Peyer's patch (tissue), 4 donors: ENCODE results near the gene PTN. TPM values are rescaled to one million over a fixed set of nuclear protein-coding genes. Genes with fewer than 3 reads are reported as not detected.
"Not testable (repeated sequence)": the region's sequence is repeated elsewhere in the genome, so short reads cannot be mapped to it uniquely, and the experiment has no call there.

Experiments
- DNase-seq, 3 donors: peaks; one replicate each; pipeline ENCODE4 v3.0.0-alpha.2; 2017 to 2019
- H3K27ac ChIP-seq, 4 donors: fragments of 200-600 bp; sonication (generic); one replicate each; pipeline ENCODE4 v1.5.1; 2016 to 2019
- H3K27me3 ChIP-seq, 2 donors: fragments of 200-600 bp; sonication (generic); one replicate each; pipeline ENCODE4 v1.5.1; 2019
- H3K36me3 ChIP-seq, 3 donors: fragments of 200-600 bp; sonication (generic); one replicate each; pipeline ENCODE4 v1.5.1; 2016 to 2019
- H3K4me1 ChIP-seq, 4 donors: fragments of 200-600 bp; sonication (generic); one replicate each; pipeline ENCODE4 v1.5.1; 2016 to 2019
- H3K4me3 ChIP-seq, 4 donors: fragments of 200-600 bp; sonication (generic); 1 replicate in 3 of 4; 2 replicates in 1 of 4; pipeline ENCODE4 v1.5.1; 2016 to 2019; ENCODE audit warnings: mild to moderate bottlenecking in 1 of 4
- H3K9me3 ChIP-seq, 4 donors: fragments of 200-600 bp; sonication (generic); one replicate each; pipeline ENCODE4 v1.5.1; 2016 to 2019; ENCODE audit warnings: mild to moderate bottlenecking in 1 of 4
- CTCF ChIP-seq, 6 experiments: fragments of 450-650 bp in 4 of 6; fragments of 200-600 bp in 2 of 6; sonication (generic) in 1 of 6; IDR thresholded peaks; one replicate each; pipeline ENCODE4 v1.5.1; 2017 to 2019; ENCODE audit warnings: antibody characterized with exemption in 6 of 6, mild to moderate bottlenecking in 3 of 6, moderate library complexity in 1 of 6
- POLR2A ChIP-seq, 2 donors: fragments of 450-650 bp; IDR thresholded peaks; one replicate each; pipeline ENCODE4 v1.5.1; 2017; ENCODE audit warnings: antibody characterized with exemption in 2 of 2, mild to moderate bottlenecking in 2 of 2, moderate library complexity in 2 of 2
- total RNA-seq, 4 donors: library from RNA; depleted of rRNA; stranded (reverse); fragments of >200 nt; gene quantifications; one replicate each; pipeline ENCODE4 v1.1.0, GENCODE V29; 2016

PTN gene
- total RNA-seq, 4 donors from 2014 or later, result 2.8 to 6.7 (median 4.0) TPM

- no peak for DNase-seq
- peaks cover 0 to 4% (median 0%) of the 10 kb centered on the region in 4 donors for H3K9me3 ChIP-seq
- H3K36me3 ChIP-seq, result no peaks in the 10 kb centered on the region
- H3K4me3 ChIP-seq, result no peak overlapping the region
- no peaks in the 10 kb centered on the region for H3K4me1 ChIP-seq
- H3K27ac ChIP-seq, result no peak overlapping the region
- no peak for TF ChIP-seq POLR2A (IDR thresholded peaks at IDR 0.05)
- TF ChIP-seq CTCF (IDR thresholded peaks at IDR 0.05), result no peak
- no peaks in the 10 kb centered on the region for H3K27me3 ChIP-seq
Observed at GRCh38 chr7:137242616-137243015, 100.9 kb downstream of the PTN start.

- H3K27ac ChIP-seq, result no peak overlapping the region
- no peak for DNase-seq
- H3K36me3 ChIP-seq, result no peaks in the 10 kb centered on the region
- peaks cover 0 to 4% (median 0%) of the 10 kb centered on the region in 4 donors for H3K9me3 ChIP-seq
- no peaks in the 10 kb centered on the region for H3K27me3 ChIP-seq
- H3K4me1 ChIP-seq, result no peaks in the 10 kb centered on the region
- no peak for TF ChIP-seq POLR2A (IDR thresholded peaks at IDR 0.05)
- TF ChIP-seq CTCF (IDR thresholded peaks at IDR 0.05), result no peak
- H3K4me3 ChIP-seq, result no peak overlapping the region
Observed at GRCh38 chr7:137241655-137242360, 101.7 kb downstream of the PTN start.

GRCh38 chr7:137239186-137239585 is 104.3 kb downstream of the PTN start:
- not testable (repeated sequence) for DNase-seq, H3K36me3 ChIP-seq, H3K4me1 ChIP-seq, H3K9me3 ChIP-seq, H3K27ac ChIP-seq, H3K27me3 ChIP-seq, H3K4me3 ChIP-seq

GRCh38 chr7:137235434-137235833 is 108.1 kb downstream of the PTN start:
- DNase-seq, result no peak
- H3K27ac ChIP-seq, result no peak overlapping the region
- no peak for TF ChIP-seq CTCF (IDR thresholded peaks at IDR 0.05)
- no peak for TF ChIP-seq POLR2A (IDR thresholded peaks at IDR 0.05)
- H3K4me3 ChIP-seq, result no peak overlapping the region
- H3K4me1 ChIP-seq, result no peaks in the 10 kb centered on the region
- no peaks in the 10 kb centered on the region for H3K27me3 ChIP-seq
- H3K36me3 ChIP-seq, result no peaks in the 10 kb centered on the region
- peaks cover 0 to 2% (median 0%) of the 10 kb centered on the region in 4 donors for H3K9me3 ChIP-seq

GRCh38 chr7:137231167-137231566 is 112.4 kb downstream of the PTN start:
- no peak overlapping the region for H3K4me3 ChIP-seq
- H3K36me3 ChIP-seq, result no peaks in the 10 kb centered on the region
- no peak for TF ChIP-seq CTCF (IDR thresholded peaks at IDR 0.05)
- TF ChIP-seq POLR2A (IDR thresholded peaks at IDR 0.05), result no peak
- H3K4me1 ChIP-seq, result no peaks in the 10 kb centered on the region
- DNase-seq, result no peak
- H3K9me3 ChIP-seq, result no peaks in the 10 kb centered on the region
- H3K27ac ChIP-seq, result no peak overlapping the region
- H3K27me3 ChIP-seq, result no peaks in the 10 kb centered on the region

- no peak overlapping the region for H3K27ac ChIP-seq
- no peak for DNase-seq
- no peaks in the 10 kb centered on the region for H3K36me3 ChIP-seq
- H3K27me3 ChIP-seq, result no peaks in the 10 kb centered on the region
- H3K4me3 ChIP-seq, result no peak overlapping the region
- no peak for TF ChIP-seq POLR2A (IDR thresholded peaks at IDR 0.05)
- TF ChIP-seq CTCF (IDR thresholded peaks at IDR 0.05), result no peak
- no peaks in the 10 kb centered on the region for H3K9me3 ChIP-seq
- no peaks in the 10 kb centered on the region for H3K4me1 ChIP-seq
Observed at GRCh38 chr7:137221467-137221866, 122.1 kb downstream of the PTN start.
